ENCODE measurements around the gene ATP6V1F. TPM values are rescaled to one million over a fixed set of nuclear protein-coding genes. Genes with fewer than 3 reads are reported as not detected.

Gene ATP6V1F
- total RNA-seq, 1 experiment from 2014 or later, result 115 TPM

DNA sequence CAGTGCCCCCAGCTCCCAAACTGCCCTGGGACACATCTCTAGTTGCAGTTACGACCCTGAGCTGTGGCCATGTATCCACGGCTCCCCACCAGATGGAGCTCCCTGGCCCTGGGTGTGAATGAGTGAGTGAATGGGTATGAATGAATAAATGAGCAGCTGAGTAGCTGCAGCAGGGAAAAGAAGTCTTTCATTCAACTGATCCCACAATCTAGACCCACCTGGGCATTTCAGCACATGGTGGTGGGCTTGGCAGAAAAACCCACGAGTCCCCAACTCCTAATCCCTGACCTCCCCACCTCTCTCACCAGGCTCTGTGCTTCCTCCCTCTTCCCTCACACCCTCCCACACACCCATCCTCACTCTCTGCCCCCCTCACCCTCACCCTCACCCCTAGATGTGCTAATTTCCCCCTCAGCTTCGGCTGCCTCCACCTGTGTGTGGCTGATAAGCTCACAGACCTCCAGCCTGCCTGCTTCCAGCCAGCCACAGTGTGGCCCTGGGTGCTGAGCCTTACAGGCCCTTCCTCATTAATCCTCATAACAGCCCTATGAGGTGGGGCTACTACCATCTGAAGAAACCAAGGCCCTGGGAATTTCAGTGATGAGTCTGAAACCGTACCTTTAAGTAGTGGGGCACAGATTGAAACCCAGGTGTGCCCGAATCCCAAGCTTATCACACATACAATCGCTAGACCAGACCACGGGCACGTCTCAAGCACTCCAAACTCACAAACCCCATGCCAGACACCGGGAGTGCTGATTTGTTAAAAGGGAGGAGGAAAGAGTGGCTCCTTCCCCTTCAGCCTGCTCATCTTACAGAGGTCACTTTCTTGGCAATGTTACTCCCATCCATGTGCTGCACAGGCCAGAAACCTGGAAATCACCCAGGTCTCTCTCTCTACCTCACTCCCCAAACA lies 2.2 kb upstream of the ATP6V1F start:
- Histone ChIP-seq H3K4me2 (ENCODE audit: insufficient read depth, insufficient read length, low read length) (no peak overlapping the region), H2AFZ (ENCODE audit: low read length) (no peak overlapping the region), H2AK5ac (ENCODE audit: insufficient read length, low read length) (no peak overlapping the region), H3K27ac (ENCODE audit: insufficient read length, low read depth, low read length) (no peak overlapping the region), H4K91ac (ENCODE audit: insufficient read length, low read depth, low read length) (no peak overlapping the region), H4K20me1 (ENCODE audit: control insufficient read depth, insufficient read depth, insufficient read length) (no peaks in the 10 kb centered on the region), H2BK5ac (ENCODE audit: insufficient read length, low read length) (no peak overlapping the region), H3K14ac (ENCODE audit: insufficient read depth, low read length) (no peak overlapping the region), H3K23me2 (ENCODE audit: insufficient read length, low read depth, low read length, poor library complexity, severe bottlenecking) (peaks cover 8% of the 10 kb centered on the region), H4K8ac (replicated peaks; ENCODE audit: insufficient read length, low read depth, low read length) (no peak overlapping the region), H3K23ac (ENCODE audit: insufficient read length, low read depth, low read length) (no peak overlapping the region), H3K79me2 (ENCODE audit: insufficient read depth, low read length) (no peaks in the 10 kb centered on the region; the same call in 1 of the 2 replicates), H3K27me3 (ENCODE audit: insufficient read depth, low read length) (no peaks in the 10 kb centered on the region), H2BK12ac (ENCODE audit: insufficient read length, low read depth, low read length) (no peak overlapping the region), H3K4ac (ENCODE audit: low read depth, low read length) (no peak overlapping the region), H3T11ph (ENCODE audit: low read length) (no peak overlapping the region), H3K4me1 (ENCODE audit: insufficient read depth, low read length) (0 out of 2 replicates have a peak, but pooled peaks cover 3% of the 10 kb centered on the region), H3K56ac (ENCODE audit: insufficient read length, low read depth, low read length) (no peak overlapping the region), H3K18ac (ENCODE audit: insufficient read length, low read depth, low read length) (no peak overlapping the region), H3K79me1 (ENCODE audit: insufficient read depth, low read depth, low read length, poor library complexity, severe bottlenecking) (no peaks in the 10 kb centered on the region), H2BK15ac (ENCODE audit: low read depth, low read length) (no peak overlapping the region), H4K5ac (ENCODE audit: insufficient read length, low read depth, low read length) (no peak overlapping the region), H2BK120ac (ENCODE audit: low read depth, low read length, poor library complexity, severe bottlenecking) (no peak overlapping the region), H2BK20ac (ENCODE audit: low read depth, low read length, poor library complexity, severe bottlenecking) (no peak overlapping the region), H3K9me3 (ENCODE audit: control insufficient read depth, low read depth, low read length) (no peaks in the 10 kb centered on the region), H3K9ac (ENCODE audit: extremely low read depth, insufficient read length, low read length) (no peak overlapping the region)
- Mint-ChIP-seq H3K9me3 (no peaks in the 10 kb centered on the region), H3K4me3 (peak overlapping the region in 1 of 2 experiments; percentile 16; a peak in 1 of 5 replicates), H3K4me1 (peaks cover 22 to 31% of the 10 kb centered on the region in 2 experiments), H3K27ac (peak overlapping the region in 1 of 3 experiments; percentile 11; a peak in 2 of 7 replicates), H3K27me3 (ENCODE audit: low read depth) (no peaks in the 10 kb centered on the region; the same call in 1 of the 2 replicates), H3K36me3 (ENCODE audit: insufficient read depth in 1 of 3, low read depth in 3 of 3) (peaks cover 3 to 10% (median 5%) of the 10 kb centered on the region in 3 experiments; a peak in 6 of 7 replicates)
- DNase-seq, result peak; percentile 50
- WGBS (ENCODE audit: extremely low coverage, insufficient read length, low lambda C conversion rate), result no CpG with 5 or more reads among the region's 10 CpGs
- TF ChIP-seq, protein P1, sequence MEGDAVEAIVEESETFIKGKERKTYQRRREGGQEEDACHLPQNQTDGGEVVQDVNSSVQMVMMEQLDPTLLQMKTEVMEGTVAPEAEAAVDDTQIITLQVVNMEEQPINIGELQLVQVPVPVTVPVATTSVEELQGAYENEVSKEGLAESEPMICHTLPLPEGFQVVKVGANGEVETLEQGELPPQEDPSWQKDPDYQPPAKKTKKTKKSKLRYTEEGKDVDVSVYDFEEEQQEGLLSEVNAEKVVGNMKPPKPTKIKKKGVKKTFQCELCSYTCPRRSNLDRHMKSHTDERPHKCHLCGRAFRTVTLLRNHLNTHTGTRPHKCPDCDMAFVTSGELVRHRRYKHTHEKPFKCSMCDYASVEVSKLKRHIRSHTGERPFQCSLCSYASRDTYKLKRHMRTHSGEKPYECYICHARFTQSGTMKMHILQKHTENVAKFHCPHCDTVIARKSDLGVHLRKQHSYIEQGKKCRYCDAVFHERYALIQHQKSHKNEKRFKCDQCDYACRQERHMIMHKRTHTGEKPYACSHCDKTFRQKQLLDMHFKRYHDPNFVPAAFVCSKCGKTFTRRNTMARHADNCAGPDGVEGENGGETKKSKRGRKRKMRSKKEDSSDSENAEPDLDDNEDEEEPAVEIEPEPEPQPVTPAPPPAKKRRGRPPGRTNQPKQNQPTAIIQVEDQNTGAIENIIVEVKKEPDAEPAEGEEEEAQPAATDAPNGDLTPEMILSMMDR (conservative IDR thresholded peaks at IDR 0.05), result peak; percentile 50; the same call in 2 of the 3 replicates

All from H9 (cell line).